ENCODE results near the gene PHPT1. TPM values are rescaled to one million over a fixed set of nuclear protein-coding genes. Genes with fewer than 3 reads are reported as not detected.

Gene PHPT1
- total RNA-seq, 1 donor from 2014 or later: 93.6 TPM

- Histone ChIP-seq H3K4me3 (no peak overlapping the region), H3K27ac (no peak overlapping the region), H3K4me1 (peaks cover 11% of the 10 kb centered on the region), H3K36me3 (peaks cover 19% of the 10 kb centered on the region), H3K9me3 (no peaks in the 10 kb centered on the region), H3K27me3 (ENCODE audit: low read depth) (no peaks in the 10 kb centered on the region)
- DNase-seq (no peak), ATAC-seq (no peak)
- no peak for TF ChIP-seq CTCF (IDR thresholded peaks at IDR 0.05)
- intact Hi-C loops (cut with DNase I): no loop called here
These were observed 8.0 kb downstream of the PHPT1 start for GRCh38 chr9:136857166-136857565.

GRCh38 chr9:136857581-136858412 is 8.6 kb downstream of the PHPT1 start:
- DNase-seq (no peak), ATAC-seq (peak in 1 of 2 donors; percentile 2)
- no peaks in the 10 kb centered on the region for H3K9me3 ChIP-seq
- peaks cover 11% of the 10 kb centered on the region for H3K4me1 ChIP-seq
- no peak for TF ChIP-seq CTCF (IDR thresholded peaks at IDR 0.05)
- H3K27me3 ChIP-seq (ENCODE audit: low read depth): no peaks in the 10 kb centered on the region
- no peak overlapping the region for H3K4me3 ChIP-seq
- intact Hi-C loops (cut with DNase I): no loop called here
- H3K27ac ChIP-seq: no peak overlapping the region
- peaks cover 25% of the 10 kb centered on the region for H3K36me3 ChIP-seq

- Histone ChIP-seq H3K4me3 (no peak overlapping the region), H3K36me3 (peaks cover 32% of the 10 kb centered on the region), H3K27me3 (ENCODE audit: low read depth) (no peaks in the 10 kb centered on the region), H3K9me3 (no peaks in the 10 kb centered on the region), H3K27ac (no peak overlapping the region), H3K4me1 (peaks cover 11% of the 10 kb centered on the region)
- DNase-seq: no peak
- intact Hi-C loops (cut with DNase I): no loop called here
- no peak for TF ChIP-seq CTCF (IDR thresholded peaks at IDR 0.05)
- no peak for ATAC-seq
These were observed 9.2 kb downstream of the PHPT1 start for GRCh38 chr9:136858452-136858843.

GRCh38 chr9:136858844-136859757 is 9.9 kb downstream of the PHPT1 start:
- H3K27ac ChIP-seq: no peak overlapping the region
- peak; percentile 70 for DNase-seq

More at GRCh38 chr9:136858844-136859757, 9.9 kb downstream of the PHPT1 start:
- H3K9me3 ChIP-seq: no peaks in the 10 kb centered on the region
- intact Hi-C loops (cut with DNase I): no loop called here
- no peak overlapping the region for H3K4me3 ChIP-seq
- H3K36me3 ChIP-seq: peaks cover 38% of the 10 kb centered on the region
- no peaks in the 10 kb centered on the region for H3K27me3 ChIP-seq (ENCODE audit: low read depth)
- H3K4me1 ChIP-seq: peaks cover 15% of the 10 kb centered on the region
- no peak for TF ChIP-seq CTCF (IDR thresholded peaks at IDR 0.05)
- ATAC-seq: peak; percentile 19 to 49
